ENCODE results near the gene PLAC8L1.
A peak's percentile ranks its signal among the peaks of the same experiment; 100 is the strongest.

PLAC8L1 gene

DNA sequence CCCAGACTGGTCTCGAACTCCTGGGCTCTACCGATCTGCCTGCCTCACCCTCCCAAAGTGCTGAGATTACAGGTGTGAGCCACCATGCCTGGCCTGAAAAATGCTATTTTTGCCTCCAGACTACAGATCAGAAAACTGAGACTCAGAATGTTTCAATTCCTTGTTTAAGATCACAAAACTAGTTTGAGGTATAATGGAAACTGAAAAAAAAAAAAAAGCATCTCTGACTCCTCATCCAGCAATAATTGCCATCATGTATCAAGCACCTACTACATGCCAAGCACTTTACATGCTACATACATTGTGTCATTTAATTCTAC lies 35.6 kb downstream of the PLAC8L1 start:
- Mint-ChIP-seq H3K36me3 (ENCODE audit: low read depth) (no peaks in the 10 kb centered on the region), H3K4me3 (no peak overlapping the region), H3K4me1 (ENCODE audit: low read depth) (no peaks in the 10 kb centered on the region), H3K27me3 (peaks cover 9% of the 10 kb centered on the region), H3K9me3 (no peaks in the 10 kb centered on the region), H3K27ac (no peak overlapping the region)

DNA sequence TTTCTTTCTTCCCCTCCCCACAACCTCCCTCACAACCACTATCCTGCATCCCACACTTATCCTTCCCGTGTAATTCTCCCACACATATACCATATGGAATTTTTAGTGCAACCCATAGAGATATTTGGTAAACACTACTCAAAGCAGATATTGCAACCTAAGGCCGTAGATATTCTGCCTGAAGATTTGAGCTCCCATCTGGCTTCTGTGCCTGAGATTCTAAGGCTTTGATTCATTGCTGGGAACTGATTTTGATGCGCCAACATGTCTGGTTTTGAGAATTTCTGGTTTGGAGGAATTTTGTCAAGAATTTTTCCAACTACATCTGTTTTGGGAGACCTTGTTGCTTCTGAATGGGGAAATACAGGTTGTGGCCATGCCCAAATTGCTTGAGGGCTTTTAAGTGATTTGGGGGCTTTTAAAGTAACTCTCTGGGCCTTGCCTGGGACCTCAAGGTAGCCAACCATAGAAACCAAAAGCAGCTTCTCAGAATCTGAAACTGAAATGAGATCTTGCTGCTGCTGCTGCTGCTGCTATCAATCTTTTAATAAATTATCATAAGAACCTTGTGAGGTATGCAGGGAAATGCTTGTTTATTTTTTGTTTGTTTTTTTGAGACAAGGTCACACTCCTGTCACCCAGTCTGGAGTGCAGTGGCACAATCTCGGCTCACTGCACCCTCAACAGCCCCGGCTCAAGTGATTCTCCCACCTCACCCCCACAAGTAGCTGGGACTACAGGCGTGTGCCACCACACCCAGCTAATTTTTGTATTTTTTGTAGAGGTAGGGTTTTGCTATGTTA lies 36.2 kb downstream of the PLAC8L1 start:
- Mint-ChIP-seq H3K27ac (no peak overlapping the region), H3K27me3 (peaks cover 9% of the 10 kb centered on the region), H3K36me3 (ENCODE audit: low read depth) (no peaks in the 10 kb centered on the region), H3K9me3 (no peaks in the 10 kb centered on the region), H3K4me1 (ENCODE audit: low read depth) (no peaks in the 10 kb centered on the region), H3K4me3 (no peak overlapping the region)

DNA sequence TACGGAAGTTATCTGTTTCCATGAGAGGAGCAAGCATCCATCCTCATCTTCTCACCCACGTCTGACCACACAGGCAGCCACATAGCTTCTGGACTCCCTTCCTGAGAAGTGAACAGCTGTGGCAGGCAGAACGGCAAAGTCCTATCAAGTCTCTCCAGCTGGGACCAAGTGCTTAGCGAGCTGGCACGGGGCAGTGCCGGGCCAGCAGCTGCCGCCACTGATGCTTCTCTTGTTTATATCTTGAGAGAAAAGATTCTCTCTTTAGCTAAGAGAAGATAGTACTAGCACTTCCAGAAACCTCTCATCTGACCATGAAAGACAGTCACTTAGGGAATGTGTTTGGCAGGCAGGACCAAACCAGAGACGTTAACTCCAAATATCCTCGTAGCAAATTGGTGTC lies 37.2 kb downstream of the PLAC8L1 start:
- no peaks in the 10 kb centered on the region for H3K9me3 Mint-ChIP-seq
- no peaks in the 10 kb centered on the region for H3K36me3 Mint-ChIP-seq (ENCODE audit: low read depth)
- H3K27me3 Mint-ChIP-seq, result peaks cover 6% of the 10 kb centered on the region
- no peak overlapping the region for H3K4me3 Mint-ChIP-seq
- no peak overlapping the region for H3K27ac Mint-ChIP-seq
- H3K4me1 Mint-ChIP-seq (ENCODE audit: low read depth), result no peaks in the 10 kb centered on the region

DNA sequence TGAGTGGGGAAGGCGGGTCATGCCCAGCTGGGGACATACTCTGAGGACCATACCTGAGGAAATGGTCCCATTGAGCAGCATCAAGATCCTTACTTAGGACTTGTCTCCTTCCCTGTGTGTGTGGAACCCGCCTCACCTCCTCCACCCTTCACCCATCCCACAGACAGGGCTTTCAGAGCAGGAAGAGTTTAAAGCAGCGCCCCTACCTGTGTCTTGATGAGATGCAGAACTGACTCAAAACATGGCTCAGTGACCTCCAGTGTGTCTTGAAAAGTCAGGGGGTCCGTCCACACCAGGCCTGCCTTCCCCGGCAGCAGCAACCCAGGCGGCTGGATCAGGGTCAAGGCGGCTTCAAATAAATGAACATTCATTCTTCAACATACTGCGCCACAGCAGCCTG lies 38.4 kb downstream of the PLAC8L1 start:
- Mint-ChIP-seq H3K9me3 (no peaks in the 10 kb centered on the region), H3K4me3 (no peak overlapping the region), H3K36me3 (ENCODE audit: low read depth) (no peaks in the 10 kb centered on the region), H3K27me3 (peaks cover 4% of the 10 kb centered on the region), H3K4me1 (ENCODE audit: low read depth) (no peaks in the 10 kb centered on the region), H3K27ac (no peak overlapping the region)

DNA sequence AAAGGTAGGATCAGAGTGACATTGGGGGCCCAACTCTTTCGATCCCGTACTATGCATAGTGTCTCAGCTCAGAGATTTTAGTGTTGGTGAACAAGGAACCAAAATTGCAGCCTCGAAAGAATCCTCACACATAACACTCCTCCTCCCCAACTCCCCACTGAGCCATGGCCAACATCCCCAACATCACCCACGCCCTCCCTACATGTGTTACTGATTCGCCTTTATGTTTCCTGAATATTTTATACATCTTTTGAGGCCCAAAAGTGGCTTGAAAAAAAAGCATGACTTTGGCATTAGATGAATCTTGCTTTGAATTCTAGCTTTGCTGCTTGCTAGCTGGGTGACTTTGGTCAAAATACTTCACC lies 45.2 kb downstream of the PLAC8L1 start:
- Mint-ChIP-seq H3K27me3 (peaks cover 8% of the 10 kb centered on the region), H3K4me3 (no peak overlapping the region), H3K27ac (no peak overlapping the region), H3K4me1 (ENCODE audit: low read depth) (no peaks in the 10 kb centered on the region), H3K36me3 (ENCODE audit: low read depth) (no peaks in the 10 kb centered on the region), H3K9me3 (no peaks in the 10 kb centered on the region)

DNA sequence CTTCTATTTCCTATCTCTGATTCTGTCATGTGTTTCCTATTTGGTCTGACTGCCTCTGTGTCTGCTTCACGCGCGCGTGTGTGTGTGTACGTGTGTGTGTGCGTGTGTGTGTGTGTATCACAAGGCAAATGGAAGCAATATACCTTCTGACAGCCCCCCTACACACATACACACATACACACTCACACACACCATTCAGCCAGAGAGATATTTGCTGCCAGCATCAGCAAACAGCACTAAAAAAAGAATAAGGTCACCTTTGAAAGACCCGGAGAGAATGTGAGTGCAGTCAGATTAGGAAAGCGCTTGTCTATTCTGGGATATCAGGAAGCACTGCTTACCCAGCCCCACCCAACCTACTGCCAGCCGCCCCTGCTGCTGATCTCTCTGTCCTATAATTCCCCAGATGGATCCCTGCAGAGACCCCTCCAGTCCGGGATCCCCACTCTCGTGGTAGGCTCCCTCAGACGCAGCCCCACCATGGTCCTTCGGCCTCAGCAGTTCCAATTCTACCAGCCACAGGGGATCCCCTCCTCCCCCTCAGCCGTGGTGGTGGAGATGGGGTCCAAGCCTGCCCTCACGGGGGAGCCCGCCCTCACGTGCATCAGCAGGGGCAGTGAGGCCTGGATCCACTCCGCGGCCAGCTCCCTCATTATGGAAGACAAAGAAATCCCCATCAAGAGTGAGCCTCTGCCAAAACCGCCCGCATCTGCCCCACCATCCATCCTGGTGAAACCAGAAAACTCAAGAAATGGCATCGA lies 45.7 kb downstream of the PLAC8L1 start:
- Mint-ChIP-seq H3K27me3 (peaks cover 10% of the 10 kb centered on the region), H3K4me1 (ENCODE audit: low read depth) (no peaks in the 10 kb centered on the region), H3K27ac (no peak overlapping the region), H3K9me3 (no peaks in the 10 kb centered on the region), H3K4me3 (no peak overlapping the region), H3K36me3 (ENCODE audit: low read depth) (no peaks in the 10 kb centered on the region)

DNA sequence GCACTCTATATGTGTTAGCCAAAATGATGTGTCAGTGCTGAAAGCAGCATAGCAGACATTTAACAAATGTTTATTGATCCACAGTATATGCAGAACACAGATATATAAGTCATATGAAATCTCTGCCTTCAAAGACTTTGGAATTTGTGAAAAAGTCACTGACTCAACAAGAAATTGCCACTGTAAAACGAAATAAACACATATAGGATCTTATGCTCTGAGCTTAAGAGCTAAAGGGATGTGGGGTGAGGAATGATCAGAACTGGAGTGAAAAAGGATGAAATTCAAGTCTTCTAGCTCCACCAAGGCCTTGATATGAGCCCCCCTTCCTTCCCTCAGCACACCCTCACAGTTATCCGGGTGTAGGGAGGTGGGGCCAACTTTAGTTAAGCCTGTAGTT lies 49.9 kb downstream of the PLAC8L1 start:
- no peaks in the 10 kb centered on the region for H3K9me3 Mint-ChIP-seq
- no peaks in the 10 kb centered on the region for H3K4me1 Mint-ChIP-seq (ENCODE audit: low read depth)
- H3K27me3 Mint-ChIP-seq, result peaks cover 13% of the 10 kb centered on the region
- H3K27ac Mint-ChIP-seq, result no peak overlapping the region
- H3K36me3 Mint-ChIP-seq (ENCODE audit: low read depth), result no peaks in the 10 kb centered on the region
- H3K4me3 Mint-ChIP-seq, result no peak overlapping the region

DNA sequence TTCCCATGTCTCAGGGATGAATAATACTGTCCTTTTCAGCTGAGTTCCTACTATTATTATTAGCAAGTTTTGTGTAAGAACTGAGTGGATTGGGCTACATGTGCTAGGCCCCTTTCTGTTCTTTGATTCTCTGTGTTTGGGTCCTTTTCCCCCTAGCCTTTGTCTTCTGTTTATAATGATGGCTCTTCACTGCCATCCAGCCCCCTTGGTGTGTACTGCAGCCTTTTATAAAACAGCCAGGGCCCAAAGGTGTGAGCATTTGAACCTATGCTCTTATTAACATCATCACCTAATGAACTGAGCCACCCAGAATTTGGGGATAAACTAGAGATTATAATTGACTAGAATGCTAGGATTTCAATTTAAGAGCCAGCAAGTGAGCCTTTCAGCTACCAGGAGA lies 52.6 kb downstream of the PLAC8L1 start:
- Mint-ChIP-seq H3K4me3 (no peak overlapping the region), H3K36me3 (ENCODE audit: low read depth) (no peaks in the 10 kb centered on the region), H3K9me3 (no peaks in the 10 kb centered on the region), H3K4me1 (ENCODE audit: low read depth) (no peaks in the 10 kb centered on the region), H3K27ac (no peak overlapping the region), H3K27me3 (peaks cover 15% of the 10 kb centered on the region)

DNA sequence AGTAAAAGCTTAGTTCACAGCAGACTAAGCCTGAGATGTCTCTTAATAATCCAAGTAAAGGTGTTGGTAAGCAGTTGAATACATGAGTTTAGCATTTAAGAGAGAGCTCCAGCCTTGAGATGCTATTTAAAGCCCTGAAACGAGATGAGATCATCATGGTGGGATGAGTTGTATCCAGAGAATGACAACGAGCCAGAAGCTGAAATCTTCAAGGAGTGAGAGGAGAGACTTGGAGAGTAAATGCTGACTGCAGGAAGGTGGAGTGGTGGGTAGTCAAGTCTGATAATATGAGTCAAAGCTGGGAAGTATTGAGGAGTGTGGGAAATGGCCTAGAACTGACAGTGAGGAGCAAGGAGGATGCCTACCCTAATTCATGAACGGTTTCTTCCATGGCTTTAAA lies 53.7 kb downstream of the PLAC8L1 start:
- no peak overlapping the region for H3K27ac Mint-ChIP-seq
- H3K9me3 Mint-ChIP-seq, result no peaks in the 10 kb centered on the region
- H3K4me3 Mint-ChIP-seq, result no peak overlapping the region
- H3K27me3 Mint-ChIP-seq, result peaks cover 15% of the 10 kb centered on the region
- no peaks in the 10 kb centered on the region for H3K36me3 Mint-ChIP-seq (ENCODE audit: low read depth)
- H3K4me1 Mint-ChIP-seq (ENCODE audit: low read depth), result no peaks in the 10 kb centered on the region

DNA sequence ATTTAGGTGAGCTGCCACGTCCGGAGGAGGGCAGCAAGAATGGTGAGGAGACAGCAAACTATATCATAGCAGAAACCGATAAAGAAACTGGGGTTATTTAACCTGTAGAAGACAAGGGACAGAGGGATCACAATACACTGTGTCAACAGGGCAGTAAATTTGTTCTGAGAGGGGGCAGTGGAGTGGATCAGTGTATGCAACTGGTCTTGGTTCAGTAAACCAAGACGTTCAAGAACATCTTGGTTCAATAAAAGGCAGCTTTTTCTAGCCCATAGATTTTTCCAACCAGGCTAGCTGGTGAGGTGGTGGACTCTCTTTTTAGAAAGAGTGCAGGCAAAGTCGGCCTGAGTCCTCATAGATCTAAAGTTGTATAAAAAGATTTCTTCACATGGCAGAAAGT lies 55.3 kb downstream of the PLAC8L1 start:
- Mint-ChIP-seq H3K27me3 (peaks cover 15% of the 10 kb centered on the region), H3K4me3 (no peak overlapping the region), H3K36me3 (ENCODE audit: low read depth) (no peaks in the 10 kb centered on the region), H3K9me3 (no peaks in the 10 kb centered on the region), H3K27ac (peak overlapping the region; percentile 4), H3K4me1 (ENCODE audit: low read depth) (no peaks in the 10 kb centered on the region)

DNA sequence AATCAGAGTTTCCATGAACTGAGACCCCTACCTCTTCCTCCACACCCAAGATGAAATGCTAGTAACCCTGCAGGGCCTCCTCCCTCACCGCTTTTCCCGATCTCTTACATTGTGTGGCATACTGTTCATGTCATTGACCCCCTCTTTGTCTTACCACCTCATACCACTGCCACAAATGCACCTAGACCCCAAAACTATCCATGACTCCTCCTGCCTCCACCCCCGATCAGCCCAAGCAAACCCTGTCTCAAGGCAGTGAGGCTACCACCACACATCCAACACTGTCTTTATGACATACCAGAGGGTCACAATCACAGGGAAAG lies 55.7 kb downstream of the PLAC8L1 start:
- Mint-ChIP-seq H3K4me3 (no peak overlapping the region), H3K36me3 (ENCODE audit: low read depth) (no peaks in the 10 kb centered on the region), H3K9me3 (no peaks in the 10 kb centered on the region), H3K27me3 (peaks cover 13% of the 10 kb centered on the region), H3K4me1 (ENCODE audit: low read depth) (no peaks in the 10 kb centered on the region), H3K27ac (peak overlapping the region; percentile 4)

DNA sequence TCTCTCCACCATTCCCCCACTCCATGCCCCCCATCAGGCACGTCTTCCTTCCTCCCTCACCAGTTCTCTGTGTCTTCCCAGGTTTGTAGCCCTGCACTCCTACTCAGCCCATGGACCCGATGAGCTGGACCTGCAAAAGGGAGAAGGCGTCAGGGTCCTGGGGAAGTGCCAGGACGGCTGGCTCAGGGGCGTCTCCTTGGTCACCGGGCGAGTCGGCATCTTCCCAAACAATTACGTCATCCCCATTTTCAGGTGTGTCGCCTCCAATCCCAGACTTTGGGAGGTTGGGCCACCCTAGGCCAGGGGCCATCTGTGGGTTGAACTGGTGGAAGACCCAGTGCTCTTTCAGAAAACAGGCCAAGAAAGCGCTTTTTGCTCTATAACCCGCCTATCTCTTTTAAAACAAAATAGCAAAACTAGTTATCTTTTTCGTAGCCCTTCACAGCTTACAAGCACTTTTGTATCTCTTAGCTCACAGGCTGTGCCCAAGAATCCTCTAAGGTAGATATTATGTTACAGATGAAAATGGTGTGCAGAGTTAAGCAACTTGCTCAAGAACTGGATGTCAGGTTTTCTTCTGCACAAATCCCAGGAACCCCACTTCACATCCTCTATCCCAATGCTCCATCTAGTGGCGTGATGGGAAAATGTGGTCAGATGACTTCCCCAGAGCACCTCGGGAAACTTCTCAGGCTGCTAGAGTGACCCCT lies 56.2 kb downstream of the PLAC8L1 start:
- Mint-ChIP-seq H3K27me3 (peaks cover 10% of the 10 kb centered on the region), H3K4me3 (no peak overlapping the region), H3K36me3 (ENCODE audit: low read depth) (no peaks in the 10 kb centered on the region), H3K9me3 (no peaks in the 10 kb centered on the region), H3K27ac (no peak overlapping the region), H3K4me1 (ENCODE audit: low read depth) (no peaks in the 10 kb centered on the region)

DNA sequence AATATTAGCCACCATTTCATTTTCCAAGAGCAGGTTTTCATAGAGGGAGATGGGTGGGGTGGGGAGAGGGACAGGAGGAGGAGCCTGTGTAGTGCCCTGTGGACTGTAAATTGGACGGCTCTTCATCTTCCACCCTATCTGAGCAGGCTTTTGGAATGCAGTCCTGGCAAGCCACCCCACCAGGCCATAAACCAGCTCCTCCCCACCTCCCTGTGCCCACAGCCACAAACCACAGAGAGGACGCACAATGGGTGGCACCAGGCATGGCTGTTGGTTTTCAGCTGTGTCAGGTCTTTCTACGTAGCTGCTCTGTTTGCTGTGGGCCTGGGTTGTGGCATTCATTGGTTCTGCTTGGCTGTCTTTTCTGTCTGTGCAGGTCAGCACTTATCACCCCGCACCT lies 58.0 kb downstream of the PLAC8L1 start:
- Mint-ChIP-seq H3K9me3 (no peaks in the 10 kb centered on the region), H3K27ac (no peak overlapping the region), H3K4me1 (ENCODE audit: low read depth) (no peaks in the 10 kb centered on the region), H3K4me3 (no peak overlapping the region), H3K27me3 (peaks cover 10% of the 10 kb centered on the region), H3K36me3 (ENCODE audit: low read depth) (no peaks in the 10 kb centered on the region)

DNA sequence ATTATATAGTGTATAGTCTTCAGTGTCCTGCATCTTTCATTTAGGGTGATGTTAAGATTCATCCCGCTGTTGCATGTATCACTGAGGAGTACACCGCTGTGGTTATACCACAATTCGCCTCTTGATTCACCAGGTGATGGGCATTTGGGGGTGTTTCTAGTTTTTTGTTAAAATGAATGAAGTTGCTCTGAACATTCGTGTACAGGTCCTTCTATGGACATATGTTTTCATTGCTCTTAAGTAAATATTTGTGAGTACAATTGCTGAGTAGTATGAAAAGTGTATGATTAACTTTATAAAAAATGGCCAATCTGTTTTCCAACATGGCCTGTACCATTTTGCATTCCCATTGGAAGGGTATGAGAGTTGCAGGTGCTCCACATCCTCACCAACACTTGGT lies 61.7 kb downstream of the PLAC8L1 start:
- no peaks in the 10 kb centered on the region for H3K9me3 Mint-ChIP-seq
- H3K27me3 Mint-ChIP-seq, result peaks cover 3% of the 10 kb centered on the region
- no peaks in the 10 kb centered on the region for H3K4me1 Mint-ChIP-seq (ENCODE audit: low read depth)
- H3K36me3 Mint-ChIP-seq (ENCODE audit: low read depth), result no peaks in the 10 kb centered on the region
- no peak overlapping the region for H3K27ac Mint-ChIP-seq
- H3K4me3 Mint-ChIP-seq, result no peak overlapping the region

DNA sequence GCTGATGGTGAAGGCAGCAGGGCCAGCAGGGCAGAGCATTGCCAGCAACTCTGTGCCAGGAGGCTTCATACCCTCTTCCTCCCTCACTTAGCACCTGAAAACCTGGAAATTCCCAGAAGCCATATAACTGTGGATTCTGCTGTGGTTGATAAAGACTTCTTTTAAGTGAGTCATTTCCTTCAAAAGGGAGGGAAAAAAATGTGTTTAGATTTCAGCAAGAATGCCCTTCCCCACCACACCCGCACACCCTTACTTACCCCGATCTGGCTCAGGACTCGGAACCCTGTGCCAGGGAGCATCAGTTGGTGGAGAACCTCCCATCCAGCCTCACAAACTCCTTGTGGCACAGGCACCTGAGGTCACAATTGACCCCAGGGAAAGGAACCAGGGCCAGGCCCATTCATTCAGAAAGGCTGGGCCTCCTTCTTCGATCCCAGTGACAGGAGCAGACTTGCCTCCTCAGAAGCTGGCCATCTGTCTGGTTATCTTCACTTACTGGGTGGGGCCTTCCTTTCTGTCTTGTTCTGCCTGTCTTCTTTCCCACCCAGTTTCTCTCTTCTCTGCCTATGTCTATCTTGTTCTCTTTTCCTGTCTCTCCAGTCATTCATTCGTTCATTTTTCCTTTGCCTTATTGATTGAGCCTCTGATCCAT lies 62.6 kb downstream of the PLAC8L1 start:
- H3K4me1 Mint-ChIP-seq (ENCODE audit: low read depth), result no peaks in the 10 kb centered on the region
- no peaks in the 10 kb centered on the region for H3K36me3 Mint-ChIP-seq (ENCODE audit: low read depth)
- no peaks in the 10 kb centered on the region for H3K27me3 Mint-ChIP-seq
- H3K27ac Mint-ChIP-seq, result no peak overlapping the region
- H3K9me3 Mint-ChIP-seq, result no peaks in the 10 kb centered on the region
- no peak overlapping the region for H3K4me3 Mint-ChIP-seq
